Erythroblast (primary cell): ENCODE data around the gene SLU7.

Experiments used
- GATA1 ChIP-seq: IDR thresholded peaks from 2 replicates; pipeline ENCODE4 v1.6.1; 2011; ENCODE audit warnings: low read depth, mild to moderate bottlenecking, control low read depth, low read length, moderate library complexity
- POLR2A ChIP-seq: IDR thresholded peaks from 2 replicates; pipeline ENCODE4 v1.6.1; 2011; ENCODE audit warnings: mild to moderate bottlenecking, low read length

DNA sequence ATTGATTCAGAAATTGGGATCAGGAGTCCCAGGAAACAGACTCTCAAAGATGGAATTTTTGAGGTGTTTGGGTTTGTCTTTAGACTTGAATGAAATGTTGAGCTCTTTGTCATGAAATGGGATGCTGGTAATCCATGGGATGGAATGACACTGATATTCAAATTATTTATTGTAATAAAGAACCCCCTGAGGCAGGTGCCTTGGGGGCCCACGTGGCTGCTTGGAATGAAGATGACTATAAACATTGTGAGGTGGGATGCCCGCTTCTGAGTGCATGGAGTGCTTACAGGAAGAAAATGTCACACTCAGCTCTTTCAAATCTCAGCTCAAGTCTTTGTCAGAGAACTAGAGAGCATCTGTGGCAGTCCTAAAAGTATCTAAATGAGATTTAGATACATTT is 38.8 kb downstream of the SLU7 start:
- no peak for TF ChIP-seq POLR2A
- no peak for TF ChIP-seq GATA1
